B cell (primary cell): Measurements from ENCODE around the gene ZNF766. TPM values are rescaled to one million over a fixed set of nuclear protein-coding genes. Genes with fewer than 3 reads are reported as not detected.

Experiments used
- ATAC-seq: fragments of 200-7000 bp; cut with Tn5 transposase; one replicate; pipeline ENCODE4 v1.10.0; 2021; ENCODE audit warnings: low read depth, mild to moderate bottlenecking, moderate number of reproducible peaks, moderate library complexity
- CTCF ChIA-PET: fragments of 350-600 bp; sonication (Branson Sonifier 250); formaldehyde crosslinking; loops from one replicate; lab custom pipeline; 2021; ENCODE audit warnings: antibody characterized with exemption, inconsistent platforms; lab: Charles Lee
- POLR2A ChIA-PET: fragments of 350-600 bp; sonication (Branson Sonifier 250); formaldehyde crosslinking; loops from one replicate; lab custom pipeline; 2021; ENCODE audit warnings: antibody characterized with exemption; lab: Charles Lee
- DNase-seq: peaks from one replicate; pipeline ENCODE4 v3.0.0; 2013
- H2AFZ ChIP-seq: 2 replicates; pipeline ENCODE4 v1.6.1; 2012; ENCODE audit warnings: mild to moderate bottlenecking, low read depth, low read length; ENCODE audit not compliant: insufficient read depth, poor library complexity, severe bottlenecking
- H3K27ac ChIP-seq, 2 donors: 1 replicate in 1 of 2; 2 replicates in 1 of 2; pipeline ENCODE4 v1.5.1; 2012 to 2013; ENCODE audit warnings: low read length in 2 of 2, mild to moderate bottlenecking in 2 of 2, moderate library complexity in 1 of 2
- H3K27me3 ChIP-seq, 4 experiments: fragments of 200-600 bp in 1 of 4; sonication (generic) in 1 of 4; replicated peaks in 1 of 4; 1 replicate in 2 of 4; 2 replicates in 2 of 4; pipeline versions ENCODE4 v1.6.1 to v1.7.0; 2013 to 2016; ENCODE audit warnings: low read length in 3 of 4, mild to moderate bottlenecking in 2 of 4, mixed read lengths in 1 of 4, moderate library complexity in 1 of 4; ENCODE audit not compliant: insufficient read depth in 4 of 4, control insufficient read depth in 3 of 4; ENCODE audit errors: control extremely low read depth in 1 of 4
- H3K36me3 ChIP-seq, 2 experiments: replicated peaks in 1 of 2; 1 replicate in 1 of 2; 2 replicates in 1 of 2; pipeline versions ENCODE4 v1.6.1 to v1.7.1; 2013; ENCODE audit warnings: low read length in 1 of 2; ENCODE audit not compliant: insufficient read depth in 2 of 2, control insufficient read depth in 1 of 2; ENCODE audit errors: control extremely low read depth in 1 of 2, extremely low read depth in 1 of 2
- H3K4me1 ChIP-seq, 2 donors: fragments of 200-600 bp in 1 of 2; sonication (generic) in 1 of 2; 1 replicate in 1 of 2; 2 replicates in 1 of 2; pipeline versions ENCODE4 v1.5.1 to v1.6.1; 2013 to 2017; ENCODE audit warnings: low read length in 2 of 2; ENCODE audit not compliant: control insufficient read depth in 2 of 2, insufficient read depth in 2 of 2
- H3K4me2 ChIP-seq: replicated peaks from 2 replicates; pipeline ENCODE3; 2012; ENCODE audit warnings: mild to moderate bottlenecking, low read depth, low read length; ENCODE audit not compliant: poor library complexity, severe bottlenecking
- H3K4me3 ChIP-seq, 5 experiments: fragments of 200-600 bp in 1 of 5; sonication (generic) in 1 of 5; 1 replicate in 3 of 5; 2 replicates in 2 of 5; pipeline versions ENCODE4 v1.5.1 to v1.7.0; 2011 to 2016; ENCODE audit warnings: low read length in 4 of 5, mild to moderate bottlenecking in 4 of 5, low read depth in 2 of 5, control low read depth in 1 of 5, moderate library complexity in 1 of 5; ENCODE audit not compliant: insufficient read depth in 1 of 5; ENCODE audit errors: control extremely low read depth in 1 of 5, extremely low read depth in 1 of 5
- H3K79me2 ChIP-seq: fragments of 200-600 bp; sonication (generic); one replicate; pipeline ENCODE4 v1.6.0; 2016; ENCODE audit warnings: low read length; ENCODE audit not compliant: control insufficient read depth, insufficient read depth
- H3K9ac ChIP-seq: fragments of 200-600 bp; sonication (generic); 2 replicates; pipeline ENCODE4 v1.6.1; 2017; ENCODE audit warnings: mild to moderate bottlenecking, low read length, moderate library complexity
- H3K9me3 ChIP-seq, 3 donors: one replicate each; pipeline versions ENCODE4 v1.6.1 to v1.7.1; 2013; ENCODE audit warnings: low read length in 2 of 3; ENCODE audit not compliant: control insufficient read depth in 2 of 3, insufficient read depth in 1 of 3; ENCODE audit errors: control extremely low read depth in 1 of 3
- H4K20me1 ChIP-seq: 2 replicates; pipeline ENCODE4 v1.6.0; 2012; ENCODE audit warnings: mild to moderate bottlenecking, low read length; ENCODE audit not compliant: insufficient read depth, control insufficient read depth, poor library complexity, severe bottlenecking
- H3K27ac Mint-ChIP-seq: one replicate; pipeline ENCODE4 v1.8.0; 2021; ENCODE audit warnings: mixed read lengths
- H3K27me3 Mint-ChIP-seq: one replicate; pipeline ENCODE4 v1.8.0; 2021; ENCODE audit warnings: mixed read lengths
- H3K4me1 Mint-ChIP-seq: one replicate; pipeline ENCODE4 v1.8.0; 2021; ENCODE audit warnings: mixed read lengths
- H3K4me3 Mint-ChIP-seq: one replicate; pipeline ENCODE4 v1.8.0; 2021; ENCODE audit warnings: mixed read lengths
- H3K9me3 Mint-ChIP-seq: one replicate; pipeline ENCODE4 v1.8.0; 2022; ENCODE audit warnings: mixed read lengths; ENCODE audit not compliant: insufficient read depth
- EZH2 ChIP-seq: IDR thresholded peaks from 2 replicates; pipeline ENCODE4 v1.6.1; 2012; ENCODE audit warnings: borderline replicate concordance, low read depth, mild to moderate bottlenecking, moderate library complexity, low read length; ENCODE audit not compliant: insufficient read depth, poor library complexity, severe bottlenecking
- WGBS: methylation state at CpG from one replicate; pipeline ENCODE4 v1.1.5; 2013; ENCODE audit warnings: missing lambda C conversion rate; ENCODE audit not compliant: insufficient coverage; 5-methylcytosine and 5-hydroxymethylcytosine counted together
- intact Hi-C: fragments of 100-400 bp; cut with micrococcal nuclease; formaldehyde crosslinking; loops from one replicate; pipeline ENCODE4 v1.10.0; 2022
- polyA plus RNA-seq: library from polyadenylated mRNA; depleted of rRNA; stranded (reverse); fragments of >200 nt; gene quantifications from 2 replicates; pipeline ENCODE4 v1.2.3, GENCODE V29; 2012
- small RNA-seq: library from RNA; depleted of rRNA; stranded (forward); fragments of <200 nt; gene quantifications from one replicate; pipeline ENCODE3, GENCODE V24; 2012; ENCODE audit warnings: low replicate concordance, low read depth; ENCODE audit not compliant: insufficient read length
- total RNA-seq, 2 donors: library from RNA; stranded (reverse); fragments of 120-200 nt in 1 of 2; gene quantifications; 1 replicate in 1 of 2; 2 replicates in 1 of 2; pipeline versions ENCODE4 v1.2.3 to v1.2.4, GENCODE V29; 2013 to 2022
- TF ChIP-seq, protein P1 (sequence below): fragments of 200-600 bp; IDR thresholded peaks from one replicate; pipeline ENCODE4 v1.8.0; 2022; ENCODE audit warnings: antibody characterized with exemption, mild to moderate bottlenecking

The ZNF766 gene
- total and polyA plus RNA-seq, 2 donors (not counting 1 experiment from before 2014, with no cell fraction given): 9.9 to 48.3 TPM

DNA sequence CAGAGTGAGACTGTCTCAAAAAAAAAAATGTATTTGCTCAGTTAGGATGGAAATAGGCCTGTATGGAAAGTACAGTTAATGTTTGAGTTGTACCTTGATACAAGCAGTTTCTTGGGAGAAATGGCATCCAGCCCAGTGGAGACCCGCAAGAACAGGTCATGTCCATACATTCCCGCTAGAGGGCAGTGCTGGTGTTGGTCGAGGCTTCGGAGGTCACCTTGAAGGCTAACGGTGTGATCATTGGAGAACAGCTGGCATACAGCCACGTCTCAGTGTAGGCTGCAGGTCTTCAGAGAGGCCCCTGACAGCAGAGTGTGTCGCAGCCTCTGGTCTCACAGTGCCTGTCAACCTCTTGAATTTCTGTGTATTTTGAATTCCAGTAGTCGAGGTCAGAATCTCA, 74.2 kb downstream of the ZNF766 start:
- no peak overlapping the region for H3K27ac Mint-ChIP-seq
- 41% methylated on average over 7 of the region's 8 CpGs for WGBS
- Histone ChIP-seq H3K36me3 (no peaks in the 10 kb centered on the region), H3K9me3 (peaks cover 3 to 41% (median 3%) of the 10 kb centered on the region in 3 donors), H3K27me3 (no peaks in the 10 kb centered on the region), H3K4me2 (no peak overlapping the region), H3K79me2 (no peaks in the 10 kb centered on the region), H3K9ac (no peak overlapping the region), H3K27ac (no peak overlapping the region), H3K4me1 (no peaks in the 10 kb centered on the region), H3K4me3 (no peak overlapping the region), H2AFZ (no peak overlapping the region), H4K20me1 (no peaks in the 10 kb centered on the region)
- DNase-seq (peak; percentile 61), ATAC-seq (peak; percentile 73)
- intact Hi-C loops: no loop called here
- no peak overlapping the region for H3K4me3 Mint-ChIP-seq
- no peaks in the 10 kb centered on the region for H3K27me3 Mint-ChIP-seq
- TF ChIP-seq, protein P1, sequence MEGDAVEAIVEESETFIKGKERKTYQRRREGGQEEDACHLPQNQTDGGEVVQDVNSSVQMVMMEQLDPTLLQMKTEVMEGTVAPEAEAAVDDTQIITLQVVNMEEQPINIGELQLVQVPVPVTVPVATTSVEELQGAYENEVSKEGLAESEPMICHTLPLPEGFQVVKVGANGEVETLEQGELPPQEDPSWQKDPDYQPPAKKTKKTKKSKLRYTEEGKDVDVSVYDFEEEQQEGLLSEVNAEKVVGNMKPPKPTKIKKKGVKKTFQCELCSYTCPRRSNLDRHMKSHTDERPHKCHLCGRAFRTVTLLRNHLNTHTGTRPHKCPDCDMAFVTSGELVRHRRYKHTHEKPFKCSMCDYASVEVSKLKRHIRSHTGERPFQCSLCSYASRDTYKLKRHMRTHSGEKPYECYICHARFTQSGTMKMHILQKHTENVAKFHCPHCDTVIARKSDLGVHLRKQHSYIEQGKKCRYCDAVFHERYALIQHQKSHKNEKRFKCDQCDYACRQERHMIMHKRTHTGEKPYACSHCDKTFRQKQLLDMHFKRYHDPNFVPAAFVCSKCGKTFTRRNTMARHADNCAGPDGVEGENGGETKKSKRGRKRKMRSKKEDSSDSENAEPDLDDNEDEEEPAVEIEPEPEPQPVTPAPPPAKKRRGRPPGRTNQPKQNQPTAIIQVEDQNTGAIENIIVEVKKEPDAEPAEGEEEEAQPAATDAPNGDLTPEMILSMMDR: peak; percentile 57
- no peak for TF ChIP-seq EZH2
- POLR2A ChIA-PET: no interaction called here
- CTCF ChIA-PET: interaction anchor here (0.6 to 1.6 kb wide), 4 partner anchors 10 to 406 kb away, joined by 3 to 4 read pairs (median 4); no protein-coding TSS in a partner anchor
- H3K4me1 Mint-ChIP-seq: no peaks in the 10 kb centered on the region
- no peaks in the 10 kb centered on the region for H3K9me3 Mint-ChIP-seq

DNA sequence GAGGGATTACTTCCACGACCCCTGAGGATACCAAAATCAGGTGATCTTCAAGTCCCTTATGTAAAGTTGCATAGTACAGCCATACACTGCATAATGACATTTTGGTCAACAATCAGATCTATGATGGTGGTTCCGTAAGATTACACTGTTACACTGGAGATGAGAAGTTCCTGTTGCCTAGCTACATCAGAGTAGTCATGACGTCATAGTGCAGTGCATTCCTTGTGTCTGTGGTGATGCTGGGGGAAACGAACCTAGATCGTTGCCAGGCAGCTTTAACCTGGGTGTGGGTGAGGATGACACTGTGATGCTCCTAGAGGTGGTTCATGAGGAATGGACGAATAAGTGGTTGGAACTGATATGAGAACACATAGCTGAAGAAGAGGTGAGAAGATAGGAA, 75.8 kb downstream of the ZNF766 start:
- H3K4me3 ChIP-seq: no peak overlapping the region
- no peaks in the 10 kb centered on the region for H3K79me2 ChIP-seq
- H3K9me3 Mint-ChIP-seq: no peaks in the 10 kb centered on the region
- intact Hi-C loops: no loop called here
- no peak overlapping the region for H3K4me2 ChIP-seq
- H3K9ac ChIP-seq: no peak overlapping the region
- WGBS: 94% methylated on average over 5 of the region's 6 CpGs
- peaks cover 0 to 5% of the 10 kb centered on the region in 2 experiments for H3K36me3 ChIP-seq
- no peaks in the 10 kb centered on the region for H4K20me1 ChIP-seq
- H3K27ac Mint-ChIP-seq: no peak overlapping the region
- no peak overlapping the region for H2AFZ ChIP-seq
- POLR2A ChIA-PET: no interaction called here
- no peak overlapping the region for H3K27ac ChIP-seq
- no peak for TF ChIP-seq EZH2
- TF ChIP-seq, protein P1: no peak
- no peaks in the 10 kb centered on the region for H3K27me3 Mint-ChIP-seq
- DNase-seq: no peak
- no peak overlapping the region for H3K4me3 Mint-ChIP-seq
- H3K4me1 ChIP-seq: no peaks in the 10 kb centered on the region
- CTCF ChIA-PET: interaction anchor here (0.6 to 1.6 kb wide), 4 partner anchors 8 to 610 kb away, joined by 3 to 4 read pairs (median 3); no protein-coding TSS in a partner anchor
- peaks cover 3 to 42% (median 3%) of the 10 kb centered on the region in 3 donors for H3K9me3 ChIP-seq
- H3K4me1 Mint-ChIP-seq: no peaks in the 10 kb centered on the region
- no peak for ATAC-seq
- H3K27me3 ChIP-seq: no peaks in the 10 kb centered on the region

Small RNA genes within 50 kb of the gene (small RNA-seq; reads per million reads assigned to genes)
- gene MIR643 (1.9 reads per million, percentile 9 among the genes with 10 or more reads in this experiment), gene MIR6801 (not detected), gene RF00019 (not detected)

Other genes starting within 250 kb of the ZNF766 start
- 12.3 and 14.3 TPM in 2 replicates for gene ZNF614, start 241.2 kb upstream of the ZNF766 start, total RNA-seq
- 3.5 and 6.5 TPM in 2 replicates for gene ZNF614, start 241.2 kb upstream of the ZNF766 start, polyA plus RNA-seq
- gene ZNF432, start 220.7 kb upstream of the ZNF766 start, total RNA-seq: 25.0 and 28.7 TPM in 2 replicates
- 5.1 and 9.6 TPM in 2 replicates for gene ZNF432, start 220.7 kb upstream of the ZNF766 start, polyA plus RNA-seq
- gene ZNF841, start 173.8 kb upstream of the ZNF766 start, total RNA-seq: 50.8 and 54.5 TPM in 2 replicates
- 7.4 and 13.4 TPM in 2 replicates for gene ZNF841, start 173.8 kb upstream of the ZNF766 start, polyA plus RNA-seq
- gene ZNF616, start 129.6 kb upstream of the ZNF766 start, total RNA-seq: 13.8 and 14.2 TPM in 2 replicates
- gene ZNF616, start 129.6 kb upstream of the ZNF766 start, polyA plus RNA-seq: 1.2 and 1.4 TPM in 2 replicates
- gene ZNF836, start 98.0 kb upstream of the ZNF766 start, total RNA-seq: 42.0 and 46.4 TPM in 2 replicates
- gene ZNF836, start 98.0 kb upstream of the ZNF766 start, polyA plus RNA-seq: 8.1 and 9.1 TPM in 2 replicates
- 202 and 227 TPM in 2 replicates for gene PPP2R1A, start 79.5 kb upstream of the ZNF766 start, total RNA-seq
- gene PPP2R1A, start 79.5 kb upstream of the ZNF766 start, polyA plus RNA-seq: 77.8 and 108 TPM in 2 replicates
- gene ZNF480, start 27.6 kb downstream of the ZNF766 start, total RNA-seq: 21.8 and 24.8 TPM in 2 replicates
- gene ZNF480, start 27.6 kb downstream of the ZNF766 start, polyA plus RNA-seq: 6.7 and 10.0 TPM in 2 replicates
- gene ZNF610, start 66.7 kb downstream of the ZNF766 start, total RNA-seq: 3.7 and 3.8 TPM in 2 replicates
- 1.5 and 1.6 TPM in 2 replicates for gene ZNF610, start 66.7 kb downstream of the ZNF766 start, polyA plus RNA-seq
- 29.2 and 34.1 TPM in 2 replicates for gene ZNF880, start 100.3 kb downstream of the ZNF766 start, total RNA-seq
- 35.7 and 40.3 TPM in 2 replicates for gene ZNF880, start 100.3 kb downstream of the ZNF766 start, polyA plus RNA-seq
- gene ZNF528, start 128.3 kb downstream of the ZNF766 start, total RNA-seq: 69.2 and 71.8 TPM in 2 replicates
- 15.0 and 18.2 TPM in 2 replicates for gene ZNF528, start 128.3 kb downstream of the ZNF766 start, polyA plus RNA-seq
- gene ZNF534, start 159.6 kb downstream of the ZNF766 start, total RNA-seq: 0.44 TPM in 1 of 2 replicates, not detected in the other
- 0.04 and 0.39 TPM in 2 replicates for gene ZNF534, start 159.6 kb downstream of the ZNF766 start, polyA plus RNA-seq
- 3.7 and 5.6 TPM in 2 replicates for gene ZNF578, start 184.0 kb downstream of the ZNF766 start, total RNA-seq
- 0.81 and 1.9 TPM in 2 replicates for gene ZNF578, start 184.0 kb downstream of the ZNF766 start, polyA plus RNA-seq